MCF 10A (cell line): ENCODE measurements around the gene FNIP2. TPM values are rescaled to one million over a fixed set of nuclear protein-coding genes. Genes with fewer than 3 reads are reported as not detected.

Source experiments
- BruUV-seq: library from RNA; stranded (reverse); fragments of 400-500 nt; replicated peaks from 2 replicates; lab custom pipeline; 2021; lab: Mats Ljungman, UMichigan
- CTCF ChIA-PET: fragments of 300-600 bp; sonication (Branson Sonifier 250); formaldehyde crosslinking; extraction: SDS; loops from one replicate; lab custom pipeline; 2021; ENCODE audit warnings: antibody characterized with exemption, inconsistent platforms; lab: Yijun Ruan, JAX
- POLR2A ChIA-PET: fragments of 300-600, 350-650 bp; sonication (Branson Sonifier 250); formaldehyde crosslinking; extraction: SDS; loops from one replicate; lab custom pipeline; 2020; ENCODE audit warnings: antibody characterized with exemption, inconsistent platforms; lab: Yijun Ruan, JAX
- DNase-seq: peaks from one replicate; pipeline ENCODE4 v3.0.0-alpha.2; 2018; ENCODE audit not compliant: unreplicated experiment
- H3K27ac Mint-ChIP-seq: one replicate; pipeline ENCODE4 v1.8.0; 2022; ENCODE audit warnings: mild to moderate bottlenecking, low read depth, mixed read lengths; ENCODE audit not compliant: unreplicated experiment
- H3K27me3 Mint-ChIP-seq: one replicate; pipeline ENCODE4 v1.8.0; 2022; ENCODE audit warnings: mixed read lengths; ENCODE audit not compliant: insufficient read depth, unreplicated experiment
- H3K36me3 Mint-ChIP-seq: one replicate; pipeline ENCODE4 v1.8.0; 2022; ENCODE audit warnings: mild to moderate bottlenecking, moderate library complexity, mixed read lengths; ENCODE audit not compliant: insufficient read depth, unreplicated experiment
- H3K4me1 Mint-ChIP-seq: one replicate; pipeline ENCODE4 v1.8.0; 2022; ENCODE audit warnings: mixed read lengths; ENCODE audit not compliant: insufficient read depth, unreplicated experiment
- H3K4me3 Mint-ChIP-seq: one replicate; pipeline ENCODE4 v1.8.0; 2022; ENCODE audit warnings: mild to moderate bottlenecking, moderate library complexity, mixed read lengths; ENCODE audit not compliant: unreplicated experiment
- H3K9me3 Mint-ChIP-seq: one replicate; pipeline ENCODE4 v1.8.0; 2022; ENCODE audit warnings: mixed read lengths; ENCODE audit not compliant: unreplicated experiment
- intact Hi-C: fragments of 100-400 bp; cut with micrococcal nuclease; formaldehyde crosslinking; loops from 2 replicates; pipeline ENCODE4 v1.14.1; 2022
- total RNA-seq: library from RNA; stranded (reverse); gene quantifications from 2 replicates; pipeline ENCODE4 v1.2.3, GENCODE V29; 2022
- TF ChIP-seq, protein P1 (sequence below): fragments of 200-600 bp; IDR thresholded peaks from one replicate; pipeline ENCODE4 v1.8.0; 2022; ENCODE audit warnings: antibody characterized with exemption, mild to moderate bottlenecking; ENCODE audit not compliant: unreplicated experiment

The FNIP2 gene
- total RNA-seq, 1 experiment from 2014 or later: 6.4 TPM

DNA sequence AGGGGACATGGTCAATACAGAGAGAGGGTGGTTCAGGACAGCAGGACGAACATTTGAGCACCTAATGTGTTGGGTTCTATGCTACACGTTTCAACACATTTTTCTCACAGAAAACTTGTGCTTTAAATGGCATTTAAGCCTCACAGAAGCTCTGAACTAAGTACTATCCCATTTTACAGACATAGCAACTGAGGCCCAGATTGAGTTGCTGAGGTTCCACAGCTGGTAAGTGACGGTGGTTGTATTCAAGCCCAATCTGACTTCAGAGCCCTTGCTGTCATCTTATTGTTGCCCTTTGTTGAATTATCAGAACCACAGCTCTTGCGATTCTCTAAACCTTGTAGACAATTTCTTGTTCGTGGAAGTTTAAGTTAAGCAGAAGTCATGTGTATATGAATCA is 116.7 kb downstream of the FNIP2 start:
- Mint-ChIP-seq H3K4me1 (peaks cover 6% of the 10 kb centered on the region), H3K27me3 (no peaks in the 10 kb centered on the region), H3K4me3 (no peak overlapping the region), H3K27ac (peak overlapping the region; percentile 2), H3K9me3 (no peaks in the 10 kb centered on the region), H3K36me3 (peaks cover 5% of the 10 kb centered on the region)
- TF ChIP-seq, protein P1, sequence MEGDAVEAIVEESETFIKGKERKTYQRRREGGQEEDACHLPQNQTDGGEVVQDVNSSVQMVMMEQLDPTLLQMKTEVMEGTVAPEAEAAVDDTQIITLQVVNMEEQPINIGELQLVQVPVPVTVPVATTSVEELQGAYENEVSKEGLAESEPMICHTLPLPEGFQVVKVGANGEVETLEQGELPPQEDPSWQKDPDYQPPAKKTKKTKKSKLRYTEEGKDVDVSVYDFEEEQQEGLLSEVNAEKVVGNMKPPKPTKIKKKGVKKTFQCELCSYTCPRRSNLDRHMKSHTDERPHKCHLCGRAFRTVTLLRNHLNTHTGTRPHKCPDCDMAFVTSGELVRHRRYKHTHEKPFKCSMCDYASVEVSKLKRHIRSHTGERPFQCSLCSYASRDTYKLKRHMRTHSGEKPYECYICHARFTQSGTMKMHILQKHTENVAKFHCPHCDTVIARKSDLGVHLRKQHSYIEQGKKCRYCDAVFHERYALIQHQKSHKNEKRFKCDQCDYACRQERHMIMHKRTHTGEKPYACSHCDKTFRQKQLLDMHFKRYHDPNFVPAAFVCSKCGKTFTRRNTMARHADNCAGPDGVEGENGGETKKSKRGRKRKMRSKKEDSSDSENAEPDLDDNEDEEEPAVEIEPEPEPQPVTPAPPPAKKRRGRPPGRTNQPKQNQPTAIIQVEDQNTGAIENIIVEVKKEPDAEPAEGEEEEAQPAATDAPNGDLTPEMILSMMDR: no peak
- POLR2A ChIA-PET: interaction anchor here (0.6 kb wide), 1 partner anchor 107 kb away, joined by 3 read pairs; no protein-coding TSS in a partner anchor
- intact Hi-C loops: no loop called here
- CTCF ChIA-PET: interaction anchor here (0.6 to 1.0 kb wide), 2 partner anchors 192 to 318 kb away, joined by 4 read pairs; no protein-coding TSS in a partner anchor
- no TSS peak for BruUV-seq
- no peak for DNase-seq

DNA sequence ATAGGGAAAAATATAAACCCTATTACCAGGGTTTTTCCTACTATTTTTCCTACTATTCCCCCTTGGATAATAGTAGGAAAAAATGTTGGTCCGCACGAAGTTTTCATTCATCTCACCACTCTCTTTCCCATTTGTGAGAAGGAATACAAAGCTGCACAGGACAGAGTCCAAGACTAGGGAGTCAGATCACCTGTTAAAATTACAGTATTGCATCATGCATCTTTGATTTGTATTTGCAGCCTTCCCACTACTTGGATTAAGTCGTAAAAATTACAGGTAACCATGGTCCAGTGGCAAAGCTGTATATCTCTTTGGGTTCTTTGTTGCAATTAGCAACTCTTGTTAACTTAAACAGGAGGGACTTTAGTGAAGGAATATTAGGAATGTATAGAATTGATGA is 121.5 kb downstream of the FNIP2 start:
- Mint-ChIP-seq H3K4me1 (no peaks in the 10 kb centered on the region), H3K27me3 (no peaks in the 10 kb centered on the region), H3K9me3 (no peaks in the 10 kb centered on the region), H3K36me3 (peaks cover 9% of the 10 kb centered on the region), H3K4me3 (no peak overlapping the region), H3K27ac (no peak overlapping the region)
- BruUV-seq: no TSS peak
- ChIA-PET POLR2A (no interaction called here), CTCF (interaction anchor here (0.6 kb wide), 1 partner anchor 25 kb away, joined by 5 read pairs; no protein-coding TSS in a partner anchor)
- TF ChIP-seq, protein P1: no peak
- intact Hi-C loops: loop anchor here (10.0 kb wide), 1 partner anchor 105 kb away; no protein-coding TSS in a partner anchor
- DNase-seq: no peak

DNA sequence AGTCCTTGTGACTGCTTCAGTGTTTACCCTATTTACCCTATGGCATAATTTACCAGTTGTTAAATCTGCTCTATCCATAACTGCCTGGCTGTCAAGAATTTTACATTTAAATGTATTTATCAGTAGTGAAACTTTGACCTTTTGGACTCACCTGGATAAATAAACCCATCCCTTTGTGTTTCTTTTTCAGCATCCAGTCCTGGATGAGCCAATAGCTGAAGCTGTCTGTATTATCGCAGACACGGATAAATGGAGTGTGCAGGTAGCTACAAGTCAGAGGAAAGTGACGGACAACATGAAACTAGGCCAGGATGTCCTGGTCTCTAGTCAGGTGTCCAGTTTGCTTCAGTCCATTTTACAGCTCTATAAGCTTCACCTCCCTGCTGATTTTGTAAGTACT is 122.4 kb downstream of the FNIP2 start:
- ChIA-PET POLR2A (no interaction called here), CTCF (interaction anchor here (0.7 to 1.5 kb wide), 2 partner anchors 8 to 284 kb away, joined by 3 to 4 read pairs; no protein-coding TSS in a partner anchor)
- Mint-ChIP-seq H3K4me3 (no peak overlapping the region), H3K9me3 (no peaks in the 10 kb centered on the region), H3K27ac (no peak overlapping the region), H3K36me3 (peaks cover 11% of the 10 kb centered on the region), H3K27me3 (no peaks in the 10 kb centered on the region), H3K4me1 (no peaks in the 10 kb centered on the region)
- intact Hi-C loops: loop anchor here (10.0 kb wide), 1 partner anchor 104 kb away; no protein-coding TSS in a partner anchor
- no TSS peak for BruUV-seq
- TF ChIP-seq, protein P1: no peak
- no peak for DNase-seq

DNA sequence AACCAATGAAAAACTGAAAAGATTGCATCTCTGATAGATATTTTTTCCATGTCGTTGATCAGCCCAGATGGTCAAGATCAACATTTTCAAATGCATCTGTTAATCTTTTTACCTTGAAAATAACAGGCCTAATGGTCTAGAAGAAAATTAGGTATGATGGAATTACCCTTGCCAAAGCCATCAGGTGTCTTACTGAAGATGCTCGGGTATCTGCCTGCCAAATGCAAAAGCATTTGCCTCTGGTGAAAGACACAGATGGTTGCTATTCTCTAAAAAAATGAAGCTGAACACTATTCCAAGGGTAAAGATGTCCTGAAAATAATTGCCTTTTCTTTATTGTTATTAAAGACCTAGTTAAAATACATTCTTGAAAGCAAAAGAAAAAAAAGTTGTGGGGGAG is 126.0 kb downstream of the FNIP2 start:
- H3K36me3 Mint-ChIP-seq: peaks cover 17% of the 10 kb centered on the region
- H3K27me3 Mint-ChIP-seq: no peaks in the 10 kb centered on the region
- H3K27ac Mint-ChIP-seq: peak overlapping the region; percentile 58
- no peak for DNase-seq
- BruUV-seq: no TSS peak
- intact Hi-C loops: loop anchor here (10.0 kb wide), 1 partner anchor 100 kb away; no protein-coding TSS in a partner anchor
- no peaks in the 10 kb centered on the region for H3K9me3 Mint-ChIP-seq
- ChIA-PET CTCF (interaction anchor here (0.6 to 1.0 kb wide), 3 partner anchors 16 to 268 kb away, joined by 3 to 5 read pairs (median 4); no protein-coding TSS in a partner anchor), POLR2A (interaction anchor here (0.7 to 1.3 kb wide), 3 partner anchors 15 to 72 kb away, joined by 3 to 4 read pairs (median 4); no protein-coding TSS in a partner anchor)
- no peaks in the 10 kb centered on the region for H3K4me1 Mint-ChIP-seq
- H3K4me3 Mint-ChIP-seq: no peak overlapping the region
- TF ChIP-seq, protein P1: no peak
